NCI-H1436 treated with DMSO at 0.1 percent for 48 hours (cell line): ENCODE measurements around the gene LDHAL6B.
A peak's percentile ranks its signal among the peaks of the same experiment; 100 is the strongest.
"Not testable (repeated sequence)": the region's sequence is repeated elsewhere in the genome, so short reads cannot be mapped to it uniquely, and the experiment has no call there.

ENCODE experiments used
- DNase-seq: peaks from one replicate; lab custom pipeline; 2025; lab: John Stamatoyannopoulos, UW

Gene LDHAL6B

DNA sequence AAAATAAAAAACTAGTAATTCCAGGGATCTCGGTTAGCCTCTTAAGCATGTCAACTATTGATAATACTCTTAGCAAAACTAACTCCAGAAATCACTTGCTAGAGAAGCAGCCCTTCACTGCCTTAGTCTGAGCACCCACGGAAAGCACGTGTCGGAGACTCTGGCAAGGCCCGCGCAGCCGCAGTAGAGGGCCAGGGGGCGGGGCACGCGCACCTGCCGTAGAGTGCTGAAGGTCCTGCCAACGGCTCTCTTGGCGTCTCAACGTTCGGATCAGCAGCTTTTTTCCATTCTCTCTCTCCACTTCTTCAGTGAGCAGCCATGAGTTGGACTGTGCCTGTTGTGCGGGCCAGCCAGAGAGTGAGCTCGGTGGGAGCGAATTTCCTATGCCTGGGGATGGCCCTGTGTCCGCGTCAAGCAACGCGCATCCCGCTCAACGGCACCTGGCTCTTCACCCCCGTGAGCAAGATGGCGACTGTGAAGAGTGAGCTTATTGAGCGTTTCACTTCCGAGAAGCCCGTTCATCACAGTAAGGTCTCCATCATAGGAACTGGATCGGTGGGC lies at the start of gene LDHAL6B:
TSS of gene LDHAL6B (plus strand) at position 221 of the 561 bp plus-strand sequence. CDS start at position 319, 98 bp downstream.
- DNase-seq: no peak

DNA sequence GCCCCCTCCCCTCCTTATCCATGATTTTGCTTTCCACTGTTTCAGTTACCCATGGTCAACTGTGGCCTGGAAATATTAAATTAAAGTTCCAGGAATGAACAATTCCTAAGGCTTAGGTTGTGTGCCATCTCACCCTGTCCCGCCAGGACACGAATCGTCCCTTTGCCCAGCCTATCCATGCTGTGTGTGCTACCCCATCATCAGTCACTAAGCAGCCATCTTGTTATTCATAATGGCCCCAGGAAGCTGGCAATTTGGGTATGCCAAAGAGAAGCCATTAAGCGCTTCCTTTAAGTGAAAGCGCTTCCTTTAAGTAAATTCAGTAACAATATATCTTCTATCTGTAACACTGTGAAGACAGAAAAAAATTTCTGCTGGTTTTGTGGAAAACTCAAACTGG lies 49.2 kb upstream of the LDHAL6B start:
- DNase-seq: no peak

DNA sequence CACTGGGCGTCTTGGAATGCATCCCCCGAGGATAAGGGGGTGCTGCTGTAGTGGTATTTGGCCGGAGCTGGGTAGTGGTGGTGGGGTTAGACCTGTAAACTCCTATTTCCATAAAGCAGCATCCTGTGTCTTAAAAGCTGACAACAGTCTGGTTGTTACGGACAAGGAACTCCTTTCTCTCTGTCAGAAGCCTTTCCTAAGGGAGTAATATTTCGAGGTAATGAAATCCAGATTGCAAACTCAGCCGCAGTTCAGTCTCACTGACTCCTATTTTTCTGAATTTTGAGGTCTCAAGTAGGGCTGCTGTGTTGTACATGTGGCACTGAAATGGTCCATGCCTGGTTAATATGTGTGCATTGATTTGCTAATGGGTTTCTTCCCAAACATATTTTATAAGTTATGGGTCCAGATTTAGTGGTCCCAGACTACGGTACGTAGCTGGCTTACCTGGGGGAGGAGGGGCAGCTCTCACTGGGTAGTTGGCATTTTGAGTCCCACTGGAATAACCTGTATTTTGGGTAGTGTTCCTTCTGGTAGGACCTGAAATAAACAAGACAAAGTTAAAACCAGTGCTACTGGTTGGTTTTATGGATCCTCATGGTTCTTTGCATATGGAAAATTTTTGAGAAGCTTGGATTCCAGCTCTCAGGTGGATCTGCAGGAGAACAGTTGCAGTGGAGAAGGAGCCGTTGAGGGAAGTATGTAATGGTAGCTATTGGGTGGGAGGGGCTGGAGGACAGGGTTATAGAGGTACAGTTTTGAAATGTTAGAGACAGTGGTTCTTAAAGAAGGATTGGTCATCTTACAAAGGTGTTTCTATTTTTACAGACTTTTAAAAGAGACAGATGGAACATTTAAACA lies 48.6 kb upstream of the LDHAL6B start:
- no peak for DNase-seq

DNA sequence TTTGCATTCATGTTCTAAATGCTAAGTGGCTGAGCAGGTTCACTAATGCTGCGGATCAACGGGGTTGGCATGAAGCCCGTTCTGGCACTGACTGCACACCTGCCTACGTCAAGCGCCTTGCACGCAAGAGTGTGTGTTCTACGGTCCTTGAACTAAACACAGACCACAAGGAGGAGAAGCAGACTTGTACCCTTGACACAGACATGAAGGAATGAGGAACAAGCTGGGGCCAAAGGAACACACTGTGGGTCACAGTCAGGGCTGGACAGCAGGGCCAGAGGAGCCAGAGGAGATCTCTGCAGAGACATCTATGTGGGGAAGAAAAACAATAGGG lies 48.0 kb upstream of the LDHAL6B start:
- no peak for DNase-seq

DNA sequence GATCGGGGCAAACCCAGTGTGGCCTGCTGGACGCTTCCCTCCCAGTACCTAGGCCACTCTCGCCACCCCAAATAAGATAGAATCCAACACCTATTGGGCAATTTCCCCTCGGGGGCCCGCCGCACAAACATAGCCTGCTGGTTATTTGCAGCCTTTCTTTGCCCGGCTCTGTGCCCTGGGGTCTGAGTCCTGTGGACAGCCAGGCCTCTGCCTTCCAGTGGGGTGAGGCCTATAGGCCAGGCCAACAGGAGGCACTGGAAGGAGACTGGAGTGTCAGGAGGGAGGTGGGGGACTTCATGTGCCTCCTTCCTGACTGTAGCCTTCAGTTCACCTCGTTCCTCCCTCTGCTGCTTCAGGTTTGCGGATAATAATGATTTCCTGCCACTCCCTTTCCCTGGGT lies 47.4 kb upstream of the LDHAL6B start:
- DNase-seq: no peak

DNA sequence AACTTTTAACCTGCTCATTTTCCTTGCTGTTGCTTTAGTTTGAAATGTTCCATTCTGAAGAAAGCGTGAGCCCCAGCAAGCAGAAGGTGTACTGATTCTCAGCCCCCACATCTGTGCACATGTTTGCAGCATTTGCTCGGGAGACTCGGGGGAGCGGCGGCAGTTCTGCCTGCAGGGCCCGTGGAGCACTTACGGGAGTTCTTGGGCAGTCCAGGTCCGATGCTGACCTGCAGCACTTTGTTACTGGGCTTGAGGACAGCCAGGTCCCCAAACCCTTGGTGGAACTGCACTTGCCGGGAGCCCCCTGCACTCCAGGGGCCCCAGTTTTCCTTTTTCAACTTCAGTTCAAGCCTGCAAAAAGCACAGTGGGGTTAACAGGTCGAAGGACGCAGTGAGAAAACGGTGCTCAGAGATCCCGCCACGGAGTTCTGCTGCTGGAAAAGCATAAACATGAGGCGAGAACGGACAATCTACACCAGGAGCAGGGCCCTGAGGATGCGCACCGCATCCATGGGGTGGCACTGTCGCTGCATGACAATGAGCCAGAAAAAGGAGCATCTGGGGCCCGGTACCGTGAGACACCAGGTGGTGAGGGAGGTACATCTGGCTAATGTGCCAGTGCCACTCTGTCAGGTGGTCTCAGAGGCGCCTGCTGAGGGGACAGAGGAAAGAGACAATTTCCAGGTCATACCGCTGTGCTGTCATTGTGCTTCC lies 45.6 kb upstream of the LDHAL6B start:
- no peak for DNase-seq

DNA sequence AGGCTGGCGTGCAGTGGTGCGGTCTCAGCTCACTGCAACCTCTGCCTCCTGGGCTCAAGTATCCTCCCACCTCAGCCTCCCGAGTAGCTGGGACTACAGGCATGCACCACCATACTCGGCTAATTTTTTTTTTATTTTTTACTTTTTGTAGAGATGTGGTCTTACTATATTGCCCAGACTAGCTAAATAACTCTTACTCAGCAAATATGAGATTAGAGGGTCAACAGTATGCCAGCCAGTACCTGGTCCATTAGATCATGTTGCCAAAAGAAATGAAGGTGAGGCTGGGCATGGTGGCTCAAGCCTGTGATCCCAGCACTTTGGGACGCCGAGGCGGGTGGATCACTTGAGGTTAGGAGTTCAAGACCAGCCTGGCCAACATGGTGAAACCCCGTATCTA lies 44.6 kb upstream of the LDHAL6B start:
- DNase-seq: not testable (repeated sequence)

DNA sequence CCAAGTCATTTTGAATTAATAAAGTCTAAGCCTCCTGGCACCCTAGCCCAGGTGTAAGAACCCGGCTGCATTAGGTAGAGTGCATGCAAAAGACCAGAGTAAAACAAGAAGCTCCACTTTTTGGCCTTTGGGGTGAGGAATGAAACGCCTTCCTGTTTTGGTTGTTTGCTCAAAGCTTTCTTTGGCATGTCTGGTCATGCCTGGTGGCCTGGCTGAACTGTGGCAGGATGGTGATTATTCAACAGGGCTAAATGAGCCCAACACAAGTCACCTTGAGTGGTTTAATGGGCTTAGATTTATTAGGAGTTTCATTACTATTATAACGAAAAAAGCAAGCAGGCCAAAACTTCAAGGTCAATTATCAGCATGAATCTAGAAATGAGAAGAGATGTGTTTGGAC lies 40.9 kb upstream of the LDHAL6B start:
- DNase-seq: no peak

DNA sequence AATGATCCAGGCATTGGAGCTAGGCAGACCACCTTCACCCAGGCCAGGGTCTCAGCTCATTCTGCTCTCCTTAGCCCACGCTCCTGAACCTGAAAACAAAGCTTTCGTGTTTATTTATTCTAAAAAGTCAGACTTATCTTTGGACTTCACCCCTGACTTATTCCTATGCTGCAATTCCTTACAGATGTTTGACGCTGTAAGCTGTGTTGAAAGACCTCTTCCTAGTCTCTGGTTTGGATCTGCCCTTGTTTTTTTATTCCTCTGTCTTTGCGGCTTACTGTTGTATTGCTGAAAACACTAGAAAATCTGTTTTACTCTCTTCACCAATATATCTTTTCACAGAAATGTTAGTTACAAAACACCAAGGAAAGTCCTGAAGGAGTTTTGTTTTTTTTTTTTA lies 40.5 kb upstream of the LDHAL6B start:
- DNase-seq: no peak

DNA sequence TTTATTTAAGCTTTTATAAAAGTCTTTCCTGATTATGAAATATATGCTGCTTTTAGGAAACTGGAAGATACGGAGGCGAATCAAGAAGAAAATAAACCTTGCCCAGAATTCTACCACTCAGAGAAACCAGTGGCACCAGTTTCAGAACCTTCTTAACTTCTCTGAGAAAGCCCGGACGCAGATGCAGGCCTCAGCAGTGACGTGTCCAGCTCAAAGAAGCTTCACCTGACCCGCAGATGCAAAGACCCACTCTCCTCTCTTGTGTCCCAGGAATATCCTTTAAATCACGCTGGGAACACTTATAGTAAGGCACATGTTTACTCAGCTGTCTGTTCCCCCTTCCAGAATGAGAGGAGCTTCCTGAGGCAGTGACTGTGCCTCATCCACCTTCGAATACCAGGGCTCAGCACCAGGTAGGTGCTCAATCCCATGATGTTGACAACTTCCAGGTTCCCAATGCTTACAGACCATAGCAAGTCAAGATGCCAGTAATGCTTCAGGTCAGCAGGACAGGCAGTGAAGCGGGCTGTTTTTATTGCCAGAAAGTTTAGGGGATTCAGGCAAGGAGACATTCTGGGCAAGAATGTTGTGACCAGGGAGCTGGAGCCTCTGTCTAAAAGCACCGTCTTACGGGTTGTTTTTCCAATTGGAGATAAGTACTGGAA lies 39.9 kb upstream of the LDHAL6B start:
- no peak for DNase-seq

DNA sequence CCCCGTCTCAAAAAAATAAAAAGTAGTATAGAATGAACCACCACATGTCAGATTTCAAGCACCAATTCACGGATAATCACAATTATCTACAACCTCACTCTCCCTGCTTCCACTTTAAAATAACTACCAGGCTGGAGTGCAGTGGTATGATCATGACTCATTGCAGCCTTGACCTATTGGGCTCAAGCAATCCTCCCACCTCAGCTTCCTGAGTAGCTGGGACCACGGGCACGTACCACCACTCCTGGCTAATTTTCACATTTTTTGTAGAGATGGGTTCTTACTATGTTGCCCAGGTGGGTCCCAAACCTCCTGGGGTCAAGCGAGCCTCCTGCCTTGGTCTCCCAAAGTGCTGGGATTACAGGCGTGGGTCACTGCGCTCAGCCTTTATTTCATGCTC lies 38.1 kb upstream of the LDHAL6B start:
- no peak for DNase-seq

DNA sequence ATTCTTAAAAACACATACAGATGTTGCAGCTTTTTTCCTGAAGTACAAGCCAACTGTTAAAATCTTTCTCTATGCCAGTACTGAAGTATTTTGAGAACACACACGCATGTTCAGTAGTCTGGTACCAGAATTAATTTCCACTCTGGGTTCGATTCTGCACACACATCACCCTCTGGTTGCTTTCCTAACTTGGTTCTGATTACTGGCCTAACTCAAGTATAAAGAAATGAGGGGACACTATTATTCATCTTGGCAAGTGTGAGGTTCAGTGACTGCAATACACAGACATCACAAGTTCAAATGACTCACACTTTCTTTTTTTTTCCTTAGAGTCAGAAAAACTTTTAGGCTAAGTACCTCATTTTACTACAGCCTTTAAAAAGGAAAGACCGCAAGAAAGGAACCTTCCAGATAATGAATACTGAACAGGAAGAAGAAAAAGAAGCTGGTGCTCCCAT lies 37.4 kb upstream of the LDHAL6B start:
- no peak for DNase-seq

DNA sequence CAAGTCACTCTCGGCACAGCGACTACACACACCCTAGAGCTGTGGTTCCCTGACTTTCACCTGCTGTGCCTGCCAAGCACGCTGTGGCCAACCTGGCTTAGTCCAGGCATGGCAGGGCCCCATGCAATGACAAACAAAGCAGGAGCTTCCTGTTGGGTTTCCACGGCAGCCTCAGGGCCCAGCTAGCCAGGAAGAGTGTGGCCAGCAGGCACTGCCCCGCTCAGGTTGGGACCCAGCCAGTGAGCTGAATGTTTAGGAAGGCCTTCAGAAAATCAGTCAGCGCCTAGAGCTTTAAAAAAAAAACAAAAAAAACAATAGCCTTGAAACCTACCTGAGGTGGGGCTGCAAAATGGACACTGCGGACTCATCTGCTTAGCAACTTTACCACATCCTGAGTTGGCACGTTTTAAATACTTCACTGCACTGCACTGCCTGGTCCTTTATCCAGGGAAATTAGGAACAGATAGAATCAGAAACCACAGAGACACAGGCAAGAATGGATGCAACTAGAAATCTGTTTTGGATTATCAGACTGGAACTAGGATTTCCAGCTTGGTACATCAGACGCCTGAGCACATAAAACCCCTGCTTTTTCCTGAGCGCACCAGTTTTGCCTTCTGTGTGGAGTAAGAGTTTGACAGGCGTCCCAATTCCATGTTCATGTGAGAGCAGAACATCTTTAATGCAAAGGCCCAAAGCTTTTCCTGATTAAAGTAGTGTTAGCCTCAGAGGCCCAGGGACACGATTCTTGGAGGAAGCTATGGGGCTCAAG lies 36.2 kb upstream of the LDHAL6B start:
- DNase-seq: no peak

DNA sequence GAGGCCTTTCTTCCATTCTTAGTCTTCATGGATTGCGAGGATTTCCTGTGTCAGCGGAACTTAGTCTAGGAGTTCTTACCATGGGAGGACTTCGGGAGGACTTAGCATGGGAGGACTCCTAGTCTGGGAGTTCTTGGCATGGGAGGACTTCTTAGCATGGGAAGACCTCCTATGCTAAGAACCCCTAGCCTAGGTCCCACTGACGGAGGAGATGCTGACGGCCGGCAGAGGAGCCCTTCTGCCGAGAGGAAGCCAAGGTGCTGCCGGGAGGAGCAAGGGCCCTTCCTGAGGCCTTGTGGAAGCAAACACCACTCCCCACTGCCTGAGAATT lies 35.6 kb upstream of the LDHAL6B start:
- no peak for DNase-seq

DNA sequence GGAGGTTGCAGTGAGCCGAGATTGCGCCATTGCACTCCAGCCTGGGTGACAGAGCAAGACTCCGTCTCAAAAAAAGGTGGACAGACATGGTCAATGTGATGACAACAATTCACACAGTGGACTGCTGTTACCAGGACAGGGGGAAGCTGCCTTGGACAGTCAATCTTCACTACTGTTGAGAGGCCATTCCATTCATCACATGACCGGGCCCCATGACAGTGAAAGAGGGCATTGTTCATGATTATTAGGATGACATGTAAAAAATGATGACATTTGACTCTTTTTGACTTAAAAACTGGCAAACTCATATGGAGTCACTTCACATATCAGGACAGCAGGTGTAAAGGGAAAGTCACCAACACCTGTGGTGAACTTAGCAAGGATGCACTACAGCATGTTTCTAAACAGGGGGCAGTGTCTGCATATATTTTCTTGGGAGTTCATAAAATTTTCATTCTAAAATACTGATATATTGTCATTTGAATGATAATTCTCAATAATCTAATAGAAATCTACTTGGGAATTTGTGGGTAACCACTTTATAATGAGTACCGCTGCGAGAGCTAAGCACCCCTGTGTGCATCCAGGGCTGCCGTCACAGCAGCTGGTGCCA lies 34.2 kb upstream of the LDHAL6B start:
- no peak for DNase-seq

DNA sequence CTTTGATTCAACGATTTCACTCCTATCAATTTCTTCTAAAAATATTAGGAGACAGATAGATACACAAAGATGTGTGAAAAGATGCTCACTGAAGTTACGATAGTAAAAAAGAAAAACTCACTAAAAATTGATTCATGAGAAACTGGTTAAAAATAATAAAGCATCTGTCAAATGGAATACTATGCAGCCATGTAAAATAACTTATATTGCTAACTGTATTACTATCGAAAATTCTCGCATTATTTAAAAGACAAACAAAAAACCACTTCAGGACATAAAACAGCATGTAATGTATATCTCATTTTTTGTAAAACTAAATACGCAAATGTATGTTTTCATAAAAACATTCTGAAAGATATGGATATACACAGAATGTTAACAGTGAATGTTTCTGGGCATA lies 33.4 kb upstream of the LDHAL6B start:
- no peak for DNase-seq

DNA sequence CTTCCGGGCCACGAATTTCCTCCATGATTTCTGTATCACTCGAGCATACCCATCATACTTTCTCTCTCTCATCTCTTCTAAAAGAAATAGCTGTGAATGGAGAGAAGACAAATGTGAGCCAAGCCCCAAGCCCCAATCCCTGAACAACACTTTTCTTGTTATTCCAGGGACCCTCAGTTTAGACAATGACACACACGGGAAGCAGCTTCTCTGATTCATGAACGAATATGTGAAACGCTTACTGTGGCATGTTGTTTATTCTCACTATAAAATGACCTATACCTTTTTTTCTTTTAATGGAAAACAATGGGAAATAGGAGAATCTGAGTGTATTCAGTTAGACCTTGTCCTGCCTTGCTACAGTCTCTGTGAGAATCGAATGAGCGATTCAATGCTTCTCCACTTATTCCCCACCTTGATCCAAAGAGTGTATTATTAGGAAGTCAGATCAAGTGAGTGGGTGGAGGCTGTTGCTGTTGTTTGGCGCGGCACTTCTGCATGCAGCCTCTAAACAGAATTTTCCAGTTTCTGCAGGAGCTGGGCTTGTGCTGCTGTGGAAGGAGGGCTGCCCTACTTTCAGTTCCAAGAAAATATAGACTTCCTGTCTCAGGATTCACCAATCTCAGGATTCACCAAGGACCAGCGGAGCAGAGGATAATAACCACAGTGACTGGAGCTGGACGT lies 32.4 kb upstream of the LDHAL6B start:
- DNase-seq: no peak

DNA sequence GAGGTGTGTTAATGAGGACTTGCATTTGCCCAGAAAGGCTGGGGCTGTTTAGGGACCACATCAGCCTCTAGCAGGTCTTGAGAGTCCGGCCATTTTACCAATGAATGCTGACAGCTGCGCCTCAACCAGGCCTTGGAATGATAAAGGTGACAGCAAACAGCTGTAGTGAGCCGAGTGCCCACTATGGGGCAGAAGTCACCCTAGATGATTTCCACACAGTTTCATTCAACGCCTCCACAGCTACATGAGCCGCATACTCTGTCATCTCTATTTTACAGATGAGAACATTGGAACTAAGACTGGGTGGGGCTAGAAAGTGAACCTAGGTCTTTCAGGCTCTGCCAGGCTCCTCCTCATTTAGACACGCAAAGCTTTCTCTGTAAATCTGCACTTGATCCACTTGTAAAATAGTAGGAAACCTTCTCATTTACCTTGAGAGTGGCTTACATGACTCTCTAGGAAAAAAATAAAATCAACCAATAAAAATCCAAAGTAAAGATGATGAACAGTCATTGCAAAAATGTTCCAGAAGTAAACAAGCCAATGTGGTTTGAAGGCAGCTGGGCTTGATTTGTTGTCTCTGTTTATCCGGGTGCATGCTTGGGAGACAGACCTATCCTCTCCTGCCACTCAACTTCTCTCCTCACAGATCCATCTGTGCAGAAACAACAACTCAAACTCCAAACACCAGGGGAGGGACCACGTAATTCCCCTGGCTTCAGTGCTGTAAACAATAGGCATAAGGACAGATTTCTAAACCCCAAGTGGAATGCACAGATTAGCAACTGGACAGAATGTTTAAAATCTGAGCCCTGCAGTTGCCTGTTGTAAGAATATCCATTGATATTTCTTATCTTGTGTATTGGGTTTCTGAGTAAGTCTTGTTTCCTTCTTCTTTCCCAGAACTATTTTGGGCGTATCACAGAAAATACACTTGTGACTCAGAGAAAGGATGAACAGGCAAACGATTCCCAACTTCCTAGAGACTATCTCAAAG lies 31.5 kb upstream of the LDHAL6B start:
- DNase-seq: peak; percentile 6

DNA sequence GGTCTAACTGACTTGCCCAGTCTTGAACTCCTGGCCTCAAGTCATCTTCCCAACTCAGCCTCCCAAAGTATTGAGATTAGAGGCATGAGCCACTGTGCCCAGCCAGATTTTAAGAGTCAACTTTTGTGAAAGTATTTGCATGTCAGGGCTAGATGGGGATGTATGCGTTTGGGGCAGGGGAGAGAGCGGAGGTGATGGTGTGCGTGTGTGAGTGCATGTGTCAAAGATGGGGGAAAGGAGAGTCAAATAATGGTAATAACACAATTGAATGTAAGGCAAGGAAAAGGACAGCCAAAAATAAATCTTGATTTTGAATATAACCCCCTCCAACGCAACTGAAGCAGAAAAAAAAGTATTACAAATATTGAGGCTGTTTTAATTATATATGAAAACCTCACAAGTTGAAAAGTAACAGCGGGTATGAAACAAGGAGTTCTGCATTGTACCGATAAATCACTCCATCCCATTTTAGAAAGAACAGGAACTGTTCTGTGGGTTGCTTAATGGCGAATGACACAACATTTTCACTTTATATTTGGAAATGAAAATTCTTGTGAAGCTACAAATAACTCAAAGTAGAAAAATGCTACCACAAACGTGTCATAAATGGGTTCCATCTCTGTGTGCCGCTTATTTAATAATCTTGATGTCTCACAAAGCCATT lies 29.9 kb upstream of the LDHAL6B start:
- no peak for DNase-seq
